GM18499 (cell line): ENCODE results near the gene HLF.

ENCODE experiments used
- ATAC-seq: cut with Tn5 transposase; IDR thresholded peaks from one replicate; pipeline ENCODE4 v1.9.1; 2021; ENCODE audit warnings: moderate number of reproducible peaks; ENCODE audit not compliant: insufficient read depth, unreplicated experiment

Gene HLF

GRCh38 chr17:55248077-55248476, 16.7 kb upstream of the HLF start:
- no peak for ATAC-seq

GRCh38 chr17:55249861-55250260, 14.9 kb upstream of the HLF start:
- ATAC-seq: no peak

GRCh38 chr17:55254375-55254774, 10.4 kb upstream of the HLF start:
- ATAC-seq: no peak

GRCh38 chr17:55258578-55259135, 6.1 kb upstream of the HLF start:
- ATAC-seq: no peak

- ATAC-seq: no peak
Measured at GRCh38 chr17:55259684-55260111, 5.1 kb upstream of the HLF start.

- no peak for ATAC-seq
Measured at GRCh38 chr17:55261311-55261710, 3.4 kb upstream of the HLF start.

- no peak for ATAC-seq
Measured at GRCh38 chr17:55263569-55264277, 1.0 kb upstream of the HLF start.

GRCh38 chr17:55264278-55264644, 499 bp upstream of the HLF start:
- no peak for ATAC-seq

GRCh38 chr17:55265311-55266021, 706 bp downstream of the HLF start:
- no peak for ATAC-seq

GRCh38 chr17:55266051-55266957, 1.5 kb downstream of the HLF start:
- no peak for ATAC-seq

GRCh38 chr17:55266958-55267688, 2.4 kb downstream of the HLF start:
- no peak for ATAC-seq

- no peak for ATAC-seq
Measured at GRCh38 chr17:55267777-55268648, 3.3 kb downstream of the HLF start.

- ATAC-seq: no peak
Measured at GRCh38 chr17:55268649-55269480, 4.1 kb downstream of the HLF start.

GRCh38 chr17:55269894-55270293, 5.1 kb downstream of the HLF start:
- no peak for ATAC-seq

- no peak for ATAC-seq
Measured at GRCh38 chr17:55271223-55271571, 6.4 kb downstream of the HLF start.

GRCh38 chr17:55271958-55272710, 7.4 kb downstream of the HLF start:
- no peak for ATAC-seq

GRCh38 chr17:55272711-55273578, 8.2 kb downstream of the HLF start:
- ATAC-seq: no peak
